ENCODE measurements around the gene SNAP23. TPM values are rescaled to one million over a fixed set of nuclear protein-coding genes. Genes with fewer than 3 reads are reported as not detected.

The SNAP23 gene
- total and polyA plus RNA-seq, 2 of the 8 experiments (the other 6 are each of a cell fraction or from before 2014, with no cell fraction given), result 58.0 to 72.8 TPM

GRCh38 chr15:42447599-42447998, 47.8 kb upstream of the SNAP23 start:
- H4K5ac ChIP-seq (ENCODE audit: insufficient read length, low read depth, low read length), result no peak overlapping the region
- no peaks in the 10 kb centered on the region for H3K79me2 ChIP-seq (ENCODE audit: control insufficient read depth in 1 of 2, insufficient read depth in 2 of 2, low read length in 2 of 2)
- H3K27me3 ChIP-seq (replicated peaks in 1 of 4; ENCODE audit: control insufficient read depth in 3 of 4, extremely low read depth in 1 of 4, insufficient read depth in 3 of 4, low read length in 3 of 4), result no peaks in the 10 kb centered on the region
- no peak overlapping the region for H3K14ac ChIP-seq (ENCODE audit: insufficient read length)
- H3K23ac ChIP-seq (ENCODE audit: insufficient read length), result no peak overlapping the region
- no peak overlapping the region for H2BK15ac ChIP-seq (ENCODE audit: low read length)
- no peak overlapping the region for H3K4me2 ChIP-seq (ENCODE audit: insufficient read depth in 1 of 2, low read depth in 2 of 2, low read length in 2 of 2)
- H2AFZ ChIP-seq (ENCODE audit: low read length), result no peak overlapping the region
- H3K27ac ChIP-seq (ENCODE audit: low read depth, low read length), result no peak overlapping the region
- H4K8ac ChIP-seq (ENCODE audit: extremely low read depth, insufficient read depth, low read length), result no peak overlapping the region
- H4K20me1 ChIP-seq (replicated peaks in 1 of 2; ENCODE audit: control insufficient read depth in 1 of 2, insufficient read depth in 2 of 2, low read length in 2 of 2), result no peaks in the 10 kb centered on the region
- H3K4me3 ChIP-seq (ENCODE audit: extremely low read depth in 1 of 4, insufficient read depth in 2 of 4, low read depth in 3 of 4, low read length in 4 of 4), result no peak overlapping the region
- no peak overlapping the region for H2BK20ac ChIP-seq (ENCODE audit: low read length)
- ChIA-PET POLR2A (ENCODE audit: partially characterized antibody) (no interaction called here), CTCF (ENCODE audit: partially characterized antibody) (no interaction called here)
- no peak overlapping the region for H2BK120ac ChIP-seq (replicated peaks; ENCODE audit: low read depth, low read length)
- no peak overlapping the region for H3K9ac ChIP-seq (replicated peaks in 1 of 4; ENCODE audit: extremely low read depth in 1 of 4, low read depth in 3 of 4, low read length in 3 of 4)
- H3K4me1 ChIP-seq (replicated peaks in 1 of 4; ENCODE audit: control insufficient read depth in 3 of 4, insufficient read depth in 4 of 4, low read length in 3 of 4), result no peaks in the 10 kb centered on the region
- no peak overlapping the region for H2BK12ac ChIP-seq (ENCODE audit: low read depth, low read length)
- 95% methylated on average over 2 of the region's 2 CpGs; no CpG with 5 or more reads in 1 of the 2 experiments for WGBS, 2 experiments (ENCODE audit: extremely low coverage in 1 of 2, insufficient coverage in 1 of 2, insufficient read length in 1 of 2, insufficient replicate concordance in 2 of 2, low coverage in 1 of 2, low lambda C conversion rate in 2 of 2, missing lambda C conversion rate in 1 of 2)
- H3K36me3 ChIP-seq (ENCODE audit: control insufficient read depth in 2 of 4, insufficient read depth in 4 of 4, low read length in 3 of 4), result peaks cover 7 to 53% (median 24%) of the 10 kb centered on the region in 4 experiments; a peak in 7 of 8 replicates
- no peaks in the 10 kb centered on the region for H3K23me2 ChIP-seq (ENCODE audit: low read depth, low read length)
- DNase-seq (ENCODE audit: low read depth in 1 of 2, low spot score in 2 of 2), result no peak
- H3K4ac ChIP-seq (replicated peaks; ENCODE audit: insufficient read length, low read depth, low read length), result no peak overlapping the region
- H2AK5ac ChIP-seq (ENCODE audit: low read depth, low read length), result no peak overlapping the region
- no peaks in the 10 kb centered on the region for H3K79me1 ChIP-seq (ENCODE audit: low read depth, low read length)
- no peak overlapping the region for H3K56ac ChIP-seq (replicated peaks; ENCODE audit: insufficient read length, low read depth, low read length)
- no peaks in the 10 kb centered on the region for H3K9me3 ChIP-seq (ENCODE audit: insufficient read depth in 2 of 2, low read depth in 1 of 2, low read length in 1 of 2)
- FAIRE-seq, result no peak
- H2BK5ac ChIP-seq (ENCODE audit: low read depth, low read length), result no peak overlapping the region
- no peak overlapping the region for H4K91ac ChIP-seq (replicated peaks; ENCODE audit: insufficient read length, low read length)
- no peak overlapping the region for H3K18ac ChIP-seq (ENCODE audit: extremely low read depth, low read length)
- TF ChIP-seq NANOG (IDR thresholded peaks at IDR 0.05; ENCODE audit: insufficient read depth, low read depth, low read length, poor library complexity, severe bottlenecking) (no peak), ATF3 (IDR thresholded peaks at IDR 0.05; ENCODE audit: insufficient read depth, low read depth, low read length) (no peak), YY1 (IDR thresholded peaks at IDR 0.05; ENCODE audit: low read depth, low read length) (no peak), RBBP5 (IDR thresholded peaks at IDR 0.05; ENCODE audit: borderline replicate concordance, low read depth, low read length) (no peak), EP300 (IDR thresholded peaks at IDR 0.05; ENCODE audit: borderline replicate concordance in 1 of 2, low read depth in 2 of 2, low read length in 2 of 2) (no peak), TAF1 (IDR thresholded peaks at IDR 0.05; ENCODE audit: low read depth, low read length) (no peak), USF2 (IDR thresholded peaks at IDR 0.05; ENCODE audit: low read length) (no peak), FOSL1 (IDR thresholded peaks at IDR 0.05; ENCODE audit: insufficient read depth, low read depth, low read length) (no peak), ATF2 (IDR thresholded peaks at IDR 0.05; ENCODE audit: low read length) (no peak), POU5F1 (IDR thresholded peaks at IDR 0.05; ENCODE audit: low read depth, low read length) (no peak), BACH1 (IDR thresholded peaks at IDR 0.05; ENCODE audit: low read length) (no peak)

Data from H1 (cell line).